RKO (cell line): ENCODE results near the gene NR4A2.
"Not testable (repeated sequence)": the region's sequence is repeated elsewhere in the genome, so short reads cannot be mapped to it uniquely, and the experiment has no call there.

Source experiments
- DNase-seq: peaks from one replicate; pipeline ENCODE4 v3.0.0-alpha.2; 2016; ENCODE audit warnings: low spot score

NR4A2 gene

DNA sequence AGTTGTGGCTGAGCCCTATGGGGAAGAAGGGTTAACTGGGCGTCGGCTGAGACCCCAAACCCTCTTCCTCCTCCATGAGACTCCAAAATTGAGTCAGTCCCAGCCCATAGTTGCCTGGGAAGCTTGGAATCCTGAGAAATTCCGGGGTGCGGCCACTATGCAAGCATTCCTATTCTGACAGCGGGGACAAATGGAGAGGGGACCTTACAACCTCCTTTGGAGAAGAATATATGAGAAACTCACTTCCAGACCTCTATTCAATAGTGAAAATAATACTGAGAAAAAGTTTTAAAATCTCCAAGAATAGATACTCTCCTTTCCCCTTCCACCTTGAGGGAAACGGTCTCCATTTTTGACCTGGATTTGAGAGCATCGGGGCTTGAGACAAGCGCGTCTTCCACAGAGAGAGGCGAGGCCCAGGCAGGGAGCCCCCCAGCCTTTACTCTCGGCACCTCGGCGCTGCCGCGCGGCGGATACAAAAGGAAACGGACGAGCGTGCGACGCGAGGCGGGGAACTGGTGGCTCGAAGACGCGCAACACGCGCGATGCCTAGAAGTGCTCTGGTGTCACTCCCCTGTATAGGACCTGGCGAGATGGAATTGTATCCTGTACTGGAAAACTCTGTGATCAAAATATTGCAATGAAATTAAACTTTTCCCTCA lies 11.1 kb downstream of the NR4A2 start:
- DNase-seq = no peak

GRCh38 chr2:156320486-156321098 lies 11.9 kb downstream of the NR4A2 start:
- no peak for DNase-seq

DNA sequence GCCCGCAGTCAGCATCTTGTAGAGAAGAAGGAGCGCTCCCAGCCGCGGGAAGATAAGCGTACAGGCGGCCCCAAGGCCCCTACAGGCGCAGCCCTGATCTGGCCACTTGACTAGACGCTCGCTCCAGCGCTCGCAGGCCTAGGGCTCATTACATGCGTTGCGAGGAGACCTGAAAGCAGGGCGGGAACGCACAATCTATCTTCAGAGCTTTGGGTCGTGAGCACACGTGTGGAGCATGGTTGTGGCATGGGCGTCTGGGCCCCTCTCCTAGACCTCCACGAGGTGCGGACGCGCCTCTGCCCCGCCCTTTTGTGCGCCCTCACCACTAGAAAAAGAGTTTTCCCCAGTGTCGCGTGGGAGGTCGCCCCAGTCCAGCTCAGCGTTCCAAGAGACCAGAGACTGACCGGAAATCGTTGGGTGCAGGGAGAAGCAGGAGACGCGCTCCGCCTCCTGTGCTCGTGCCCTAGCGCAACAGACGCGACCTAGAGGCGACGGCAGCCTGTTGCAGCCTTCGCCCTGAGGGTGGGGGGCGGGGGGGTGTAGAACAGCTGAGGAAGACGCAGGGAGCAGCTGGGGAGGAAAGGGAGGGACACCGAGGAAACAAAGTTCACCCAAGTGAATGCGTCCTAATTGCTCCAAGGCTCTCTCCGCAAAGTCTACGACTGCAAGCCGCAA lies 12.6 kb downstream of the NR4A2 start:
- no peak for DNase-seq

- DNase-seq = no peak
Observed at GRCh38 chr2:156317631-156318030, 14.9 kb downstream of the NR4A2 start.

GRCh38 chr2:156311976-156312375 lies 20.5 kb downstream of the NR4A2 start:
- DNase-seq = no peak

DNA sequence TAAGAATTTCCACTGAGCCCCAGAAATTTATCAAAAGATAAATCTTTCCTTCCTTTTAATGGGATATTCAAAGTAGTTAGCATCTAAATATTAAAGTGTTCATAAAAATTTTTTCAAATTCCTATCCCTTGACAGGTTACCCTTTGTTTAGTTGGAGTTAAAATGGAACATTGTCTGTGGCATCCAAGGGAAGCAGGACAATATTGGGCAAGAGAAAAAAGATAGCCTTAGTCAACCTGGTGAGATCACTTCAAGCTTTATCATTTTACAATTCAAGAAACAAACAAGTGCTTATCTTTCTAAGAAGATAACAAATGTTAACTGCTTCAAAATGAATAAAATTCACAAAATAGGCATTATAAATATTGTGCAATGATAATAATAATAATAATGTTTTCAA lies 21.7 kb downstream of the NR4A2 start:
- no peak for DNase-seq

- DNase-seq = no peak
Observed at GRCh38 chr2:156309917-156310316, 22.6 kb downstream of the NR4A2 start.

GRCh38 chr2:156309167-156309566 lies 23.4 kb downstream of the NR4A2 start:
- no peak for DNase-seq

GRCh38 chr2:156306821-156307220 lies 25.7 kb downstream of the NR4A2 start:
- DNase-seq = no peak

DNA sequence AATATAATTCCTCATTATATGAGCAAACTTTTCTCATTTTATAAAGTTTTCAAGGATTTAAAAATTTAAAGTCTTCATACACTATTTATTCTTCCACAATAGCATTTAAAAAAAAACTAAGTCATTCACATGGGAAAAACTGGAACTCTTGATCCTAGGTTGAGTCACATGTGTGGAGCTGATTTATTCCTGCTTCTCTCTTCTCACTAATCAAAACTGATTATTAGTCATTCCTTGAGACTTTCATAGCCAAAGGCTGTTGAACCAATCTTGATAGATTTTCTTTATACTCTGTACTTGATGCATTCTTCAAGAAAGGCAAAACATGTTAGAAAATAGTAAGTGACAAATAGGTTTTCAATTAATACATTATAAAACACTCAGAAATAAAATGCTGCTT lies 27.4 kb downstream of the NR4A2 start:
- no peak for DNase-seq

GRCh38 chr2:156300337-156300736 lies 32.2 kb downstream of the NR4A2 start:
- no peak for DNase-seq

- peak; percentile 28 for DNase-seq
Observed at GRCh38 chr2:156294945-156295580, 37.5 kb downstream of the NR4A2 start.

- not testable (repeated sequence) for DNase-seq
Observed at GRCh38 chr2:156293382-156293781, 39.1 kb downstream of the NR4A2 start.

GRCh38 chr2:156279446-156280150 lies 52.9 kb downstream of the NR4A2 start:
- DNase-seq = peak; percentile 2
